Stromal cell of bone marrow (primary cell): Measurements from ENCODE around the gene HNRNPA1.
"Not testable (repeated sequence)": the region's sequence is repeated elsewhere in the genome, so short reads cannot be mapped to it uniquely, and the experiment has no call there.

Source experiments
- DNase-seq: peaks from one replicate; pipeline ENCODE4 v3.0.0-alpha.2; 2012; ENCODE audit warnings: low read depth

HNRNPA1 gene

DNA sequence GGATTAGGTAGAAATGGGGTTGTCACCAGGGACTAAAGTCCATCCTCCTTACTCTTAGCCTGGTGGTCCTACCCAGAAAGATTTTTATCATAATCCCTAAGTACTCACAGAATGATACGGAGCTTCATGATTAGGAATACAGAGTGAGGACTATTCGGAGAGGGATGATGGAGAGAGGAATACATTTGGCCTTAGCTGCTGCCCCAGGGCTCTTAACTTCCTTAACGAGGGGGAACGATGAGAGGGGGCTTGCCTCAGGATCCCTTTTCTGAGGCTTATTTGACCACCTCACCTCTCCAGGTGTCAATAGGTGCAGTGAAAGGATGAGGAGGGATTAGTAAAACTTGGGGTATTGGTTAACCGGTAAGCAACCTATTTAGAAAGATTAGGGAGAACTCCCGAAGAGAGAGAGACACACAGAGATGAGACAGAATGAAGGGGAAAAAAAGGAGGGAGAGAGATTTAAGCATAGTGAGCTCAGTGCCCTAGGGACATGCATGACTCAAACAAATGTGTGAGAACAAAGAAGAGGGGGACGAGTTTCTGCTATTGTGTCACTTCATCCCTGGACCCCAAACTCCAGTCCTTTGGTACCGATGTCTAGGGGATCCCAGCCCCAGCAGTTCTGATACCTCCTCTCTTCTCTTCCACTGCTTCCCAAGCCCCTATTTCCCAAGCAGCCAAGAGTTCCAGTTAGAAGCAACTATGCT is 19.1 kb downstream of the HNRNPA1 start:
- peak; percentile 52 for DNase-seq

DNA sequence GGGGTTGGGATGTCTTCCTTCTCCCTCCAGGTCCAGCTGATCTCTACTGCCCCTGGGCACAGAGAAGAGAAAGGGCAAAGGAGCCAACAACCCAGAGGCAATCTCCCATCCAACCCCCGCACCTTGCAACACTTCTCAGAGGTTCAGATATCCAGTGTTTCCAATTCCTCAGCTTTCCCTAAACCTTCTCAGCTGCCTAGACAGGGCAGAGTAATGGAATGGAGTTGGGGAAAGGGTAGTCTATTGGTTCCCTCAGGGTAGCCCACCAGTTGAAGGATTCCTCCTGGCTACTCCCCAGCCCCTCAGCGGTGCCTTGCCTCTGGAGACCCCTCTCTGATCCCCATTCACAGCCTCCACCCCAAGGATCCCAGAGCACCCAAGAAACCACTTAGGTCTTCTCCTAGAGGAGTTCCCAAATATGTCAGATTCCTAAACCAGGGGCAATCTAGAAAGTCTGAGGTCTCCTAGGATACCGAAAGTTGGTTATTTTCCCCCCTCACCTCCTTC is 19.8 kb downstream of the HNRNPA1 start:
- DNase-seq: no peak

DNA sequence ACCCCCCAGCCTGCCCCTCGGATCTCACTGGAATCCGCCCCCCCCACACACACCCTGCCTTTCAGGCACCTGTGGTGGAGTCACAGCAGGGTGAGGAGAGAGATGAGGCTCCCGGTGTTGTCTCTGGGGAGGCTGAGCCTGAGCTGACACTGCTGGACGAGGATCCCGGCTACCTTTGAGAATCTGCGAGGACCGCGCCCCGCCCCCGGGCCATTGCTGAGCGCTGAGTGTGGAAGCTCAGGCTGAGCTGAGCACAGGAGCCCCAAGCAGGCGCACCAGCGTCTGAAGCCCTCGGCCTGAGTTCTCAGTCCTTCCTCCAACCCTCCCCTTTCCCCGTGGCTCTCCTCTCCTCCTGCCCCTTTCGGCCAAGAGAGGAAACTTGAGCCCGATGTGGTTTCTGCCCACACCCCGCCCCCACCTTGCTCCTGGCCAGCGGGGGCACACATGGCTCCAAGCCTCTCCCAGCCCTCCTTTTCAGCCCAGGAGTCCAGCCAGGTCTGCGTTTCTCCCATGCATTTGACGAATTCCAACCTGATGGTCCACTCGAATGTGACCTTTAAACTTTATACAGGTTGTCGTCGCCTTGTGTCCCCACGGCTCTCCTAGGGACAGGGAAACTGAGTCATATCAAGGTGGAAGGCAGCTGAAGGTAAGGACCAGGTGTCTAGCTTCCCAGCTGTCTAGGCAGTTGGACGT is 20.4 kb downstream of the HNRNPA1 start, which contains the start of gene NFE2:
NFE2 (minus strand) TSS at position 284 of the 696 bp plus-strand sequence. CDS start 5,767 bp downstream, outside the sequence.
- peak; percentile 56 for DNase-seq

DNA sequence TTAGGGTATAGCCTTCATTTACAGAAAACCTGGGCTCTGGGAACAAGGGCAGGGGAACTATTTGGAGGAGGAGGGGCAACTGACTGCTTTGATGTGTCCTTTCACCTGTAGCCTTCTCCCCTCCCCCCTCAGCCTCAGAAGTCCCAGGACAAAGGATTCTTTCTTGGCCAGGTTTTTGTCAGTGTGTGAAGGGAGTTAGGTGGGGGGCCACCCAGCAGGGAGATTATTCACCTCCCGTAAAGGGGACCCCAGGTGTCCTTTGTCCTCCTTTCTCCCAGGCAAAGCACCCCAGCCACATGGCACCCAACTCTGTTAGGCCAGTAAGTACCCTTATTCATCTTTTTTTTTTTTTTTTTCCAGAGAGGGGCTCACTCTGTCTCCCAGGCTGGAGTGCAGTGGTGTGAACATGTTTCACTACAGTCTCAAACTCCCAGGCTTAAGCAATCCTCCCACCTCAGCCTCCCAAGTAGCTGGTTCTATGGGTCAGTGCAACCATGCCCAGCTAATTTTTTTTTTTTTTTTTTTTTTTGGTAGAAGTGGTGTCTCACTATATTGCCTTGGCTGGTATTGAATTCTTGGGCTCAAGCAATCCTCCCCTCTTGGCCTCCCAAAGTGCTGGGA is 21.0 kb downstream of the HNRNPA1 start:
- no peak for DNase-seq

DNA sequence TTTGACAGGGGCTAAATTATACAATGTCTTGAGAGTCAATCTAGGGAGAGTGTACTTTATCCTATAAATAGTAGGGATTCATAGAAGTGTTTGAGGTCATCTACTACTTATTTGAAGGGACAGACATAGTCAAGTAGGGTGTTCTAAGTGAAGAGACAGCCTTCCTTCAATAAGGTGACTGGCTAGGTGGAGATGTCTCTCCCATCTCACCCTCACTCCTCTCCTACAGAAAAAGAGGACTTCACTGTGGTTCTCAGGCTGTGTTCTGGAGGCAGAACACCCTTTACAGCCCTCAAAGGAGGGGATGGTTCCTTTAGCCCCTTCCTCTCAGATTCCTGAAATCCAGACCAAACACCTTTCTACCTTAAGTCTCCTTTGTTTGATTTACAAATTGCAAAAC is 23.1 kb downstream of the HNRNPA1 start:
- DNase-seq: no peak

DNA sequence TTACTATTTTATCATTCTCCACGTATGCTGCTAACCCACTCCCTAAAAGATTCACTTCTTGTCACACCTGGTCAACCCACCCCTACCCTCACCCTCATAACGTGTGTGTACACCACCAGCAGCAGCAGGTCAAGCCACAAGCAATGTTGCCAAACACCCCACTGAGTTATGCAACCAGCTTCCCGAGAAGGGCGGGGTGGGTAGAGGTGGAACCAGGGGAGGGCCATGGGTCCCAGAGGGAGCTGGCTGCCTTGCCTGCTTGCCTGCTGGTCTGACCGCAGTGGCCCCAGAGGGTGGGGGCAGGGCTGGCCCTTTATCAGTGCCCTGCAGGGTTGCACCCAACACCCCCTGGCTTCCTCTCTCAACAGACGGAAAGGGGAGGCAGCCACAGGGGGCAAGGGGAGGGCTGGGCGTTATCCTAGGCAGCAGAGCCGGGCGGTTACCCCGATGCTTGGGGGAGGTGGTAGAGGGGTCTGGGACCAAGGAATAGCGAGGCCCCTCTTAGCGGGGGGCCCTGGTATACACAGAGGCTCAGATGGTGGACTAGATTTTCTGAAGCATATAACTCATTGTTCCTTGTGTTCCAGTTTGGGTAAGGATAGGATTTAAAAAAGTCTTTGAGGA is 23.8 kb downstream of the HNRNPA1 start:
- no peak for DNase-seq

DNA sequence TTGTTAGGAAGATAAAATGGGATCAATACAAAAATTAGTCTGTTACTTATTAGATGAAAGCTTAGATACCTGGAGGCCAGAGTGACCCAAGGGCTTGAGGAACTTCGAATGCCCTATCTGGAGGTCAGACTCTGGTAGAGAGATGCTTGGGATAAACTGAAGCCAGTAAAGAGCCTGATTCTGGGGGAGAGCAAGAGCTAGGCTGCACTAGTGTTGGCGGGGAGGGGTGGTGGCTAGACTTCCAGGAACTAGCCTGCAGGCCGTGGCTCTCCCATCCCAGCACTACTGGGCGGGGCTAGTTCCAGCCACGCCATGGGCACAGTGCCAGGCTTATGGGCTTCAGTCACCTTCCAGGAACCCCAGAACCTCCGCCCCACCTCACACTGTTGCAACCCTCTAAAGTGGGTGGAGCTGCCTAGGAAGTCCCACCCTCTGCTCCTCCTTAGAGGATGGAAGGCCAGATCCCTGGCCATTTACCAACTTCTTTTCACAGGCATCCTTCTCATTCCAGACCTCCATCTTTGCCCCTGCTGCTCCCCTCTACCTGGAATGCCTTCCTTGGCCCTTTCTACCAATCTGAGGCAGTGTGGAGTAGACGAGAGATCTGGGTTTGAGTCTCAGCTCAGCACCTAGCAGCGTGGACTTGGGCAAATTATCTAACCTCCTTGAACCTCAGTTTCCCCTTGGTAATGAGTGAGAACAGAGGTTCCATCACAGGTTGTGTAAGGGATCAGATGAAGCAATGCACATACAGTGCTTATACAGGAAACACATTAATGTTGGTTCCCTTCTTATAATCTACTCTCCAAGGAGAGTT is 26.6 kb downstream of the HNRNPA1 start:
- no peak for DNase-seq

DNA sequence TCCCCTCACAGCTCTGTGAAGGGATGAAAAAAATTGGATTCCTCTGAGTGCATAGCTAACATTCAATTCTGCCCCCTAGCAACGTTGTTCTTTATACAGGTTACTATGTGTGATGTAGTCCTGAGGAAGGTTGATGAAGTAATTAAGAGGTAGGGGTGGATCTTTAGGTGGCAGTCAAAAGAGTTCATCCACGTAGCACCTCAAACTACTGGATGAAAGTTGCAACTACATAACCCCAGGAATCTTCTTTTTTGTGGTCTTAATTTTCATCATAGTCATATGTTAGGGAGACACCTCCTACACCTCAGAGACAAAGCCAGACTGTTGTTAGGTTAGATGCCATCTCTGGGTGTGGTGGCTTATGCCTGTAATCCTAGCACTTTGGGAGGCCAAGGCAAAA is 30.5 kb downstream of the HNRNPA1 start:
- no peak for DNase-seq

DNA sequence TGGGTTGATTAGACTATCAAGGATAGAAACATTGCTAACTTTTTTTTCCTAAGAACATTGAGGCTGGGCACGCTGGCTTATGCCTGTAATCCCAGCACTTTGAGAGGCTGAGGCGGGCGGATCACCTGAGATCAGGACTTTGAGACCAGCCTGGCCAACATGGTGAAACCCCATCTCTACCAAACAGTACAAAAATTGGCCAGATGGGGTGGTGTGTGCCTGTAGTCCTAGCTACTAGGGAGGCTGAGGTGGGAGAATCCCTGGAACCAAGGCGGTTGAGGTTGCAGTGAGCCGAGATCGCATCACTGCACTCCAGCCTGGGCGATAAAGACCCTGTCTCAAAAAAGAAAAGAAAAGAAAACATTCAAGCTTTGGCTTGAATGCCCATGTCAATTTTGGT is 31.8 kb downstream of the HNRNPA1 start:
- not testable (repeated sequence) for DNase-seq

DNA sequence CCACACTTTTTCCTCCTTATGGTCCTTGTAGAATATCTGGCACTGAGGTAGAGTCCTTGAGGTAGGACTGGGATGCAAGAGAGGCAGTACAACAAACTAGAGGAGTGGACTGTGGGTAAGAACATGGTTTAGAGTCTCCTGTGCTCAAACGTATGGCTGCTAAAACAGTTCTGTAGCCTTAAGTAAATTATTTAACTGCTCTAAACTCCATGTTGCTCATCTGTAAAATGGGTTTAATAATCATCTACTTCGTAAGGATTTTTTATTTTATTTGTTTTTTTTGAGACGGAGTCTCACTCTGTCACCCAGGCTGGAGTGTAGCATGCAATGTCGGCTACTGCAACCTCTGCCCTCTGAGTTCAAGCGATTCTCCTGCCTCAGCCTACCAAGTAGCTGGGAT is 40.8 kb downstream of the HNRNPA1 start:
- no peak for DNase-seq

DNA sequence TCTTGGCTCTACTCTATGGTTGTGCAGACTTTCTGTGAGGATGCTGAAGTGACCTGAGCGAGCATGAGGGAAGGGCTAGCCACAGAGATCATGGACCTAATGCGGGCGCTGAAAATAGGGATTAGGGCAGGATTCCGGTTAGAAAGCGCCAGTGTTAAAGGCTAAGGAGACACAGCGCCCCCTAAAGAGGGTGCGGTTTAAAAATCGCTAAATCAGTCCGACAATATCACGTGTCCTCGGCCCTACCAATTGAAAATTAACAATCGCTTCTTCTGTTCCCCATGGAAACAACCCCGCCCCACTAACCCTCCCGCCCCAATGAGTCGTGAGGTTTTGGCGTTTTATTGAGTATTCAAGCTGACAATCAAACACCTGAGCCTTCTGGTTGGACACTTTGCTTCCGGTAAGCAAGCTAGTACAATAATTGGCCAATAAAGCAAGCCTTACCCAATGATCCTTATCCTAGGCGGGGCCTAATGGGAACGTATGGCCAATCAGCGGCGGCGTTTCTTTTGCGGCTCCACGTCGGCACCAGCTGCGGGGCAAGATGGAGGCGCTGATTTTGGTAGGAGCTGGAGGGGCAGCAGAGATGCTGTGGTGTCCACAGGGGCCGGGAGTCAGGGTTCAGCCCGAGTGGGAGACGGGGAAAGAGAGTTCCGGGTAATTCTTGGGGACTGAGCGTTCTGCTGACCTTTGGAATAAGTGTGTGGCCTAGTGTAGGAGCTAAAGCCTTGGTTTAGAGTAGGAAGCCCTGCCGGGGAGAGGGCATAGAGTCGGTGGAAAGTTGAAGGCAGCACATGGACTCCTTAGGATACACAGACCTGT is 44.3 kb downstream of the HNRNPA1 start, which contains the start of gene COPZ1:
COPZ1 (plus strand) TSS at position 515 of the 825 bp plus-strand sequence; CDS start at position 548, 33 bp downstream.
- peak; percentile 100 for DNase-seq

DNA sequence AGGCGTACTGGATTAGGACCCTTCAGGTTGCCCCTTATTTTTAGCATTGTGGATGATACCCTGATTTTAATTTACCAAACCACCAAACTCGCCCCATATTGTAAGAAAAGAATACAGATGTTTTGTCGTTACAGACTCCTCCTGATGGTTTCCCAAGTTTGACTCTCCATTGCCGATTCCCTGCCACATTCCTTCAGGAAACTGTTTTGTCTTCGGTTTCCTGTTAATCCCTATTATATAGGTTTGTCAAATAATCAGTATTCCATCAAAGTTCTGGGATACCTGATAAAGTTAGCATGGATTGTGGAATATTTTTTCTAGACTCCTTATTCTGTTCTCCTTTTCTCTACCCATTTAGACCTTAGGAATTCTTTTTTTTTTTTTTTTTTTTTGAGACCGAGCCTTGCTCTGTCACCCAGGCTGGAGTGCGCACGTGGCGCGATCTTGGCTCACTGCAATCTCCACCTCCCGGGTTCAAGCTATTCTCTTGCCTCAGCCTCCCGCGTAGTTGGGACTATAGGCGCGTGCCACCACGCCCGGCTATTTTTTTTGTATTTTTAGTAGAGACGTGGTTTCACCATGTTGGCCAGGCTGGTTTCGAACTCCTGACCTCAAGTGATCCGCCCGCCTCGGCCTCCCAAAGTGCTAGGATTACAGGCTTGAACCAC is 45.0 kb downstream of the HNRNPA1 start:
- not testable (repeated sequence) for DNase-seq

DNA sequence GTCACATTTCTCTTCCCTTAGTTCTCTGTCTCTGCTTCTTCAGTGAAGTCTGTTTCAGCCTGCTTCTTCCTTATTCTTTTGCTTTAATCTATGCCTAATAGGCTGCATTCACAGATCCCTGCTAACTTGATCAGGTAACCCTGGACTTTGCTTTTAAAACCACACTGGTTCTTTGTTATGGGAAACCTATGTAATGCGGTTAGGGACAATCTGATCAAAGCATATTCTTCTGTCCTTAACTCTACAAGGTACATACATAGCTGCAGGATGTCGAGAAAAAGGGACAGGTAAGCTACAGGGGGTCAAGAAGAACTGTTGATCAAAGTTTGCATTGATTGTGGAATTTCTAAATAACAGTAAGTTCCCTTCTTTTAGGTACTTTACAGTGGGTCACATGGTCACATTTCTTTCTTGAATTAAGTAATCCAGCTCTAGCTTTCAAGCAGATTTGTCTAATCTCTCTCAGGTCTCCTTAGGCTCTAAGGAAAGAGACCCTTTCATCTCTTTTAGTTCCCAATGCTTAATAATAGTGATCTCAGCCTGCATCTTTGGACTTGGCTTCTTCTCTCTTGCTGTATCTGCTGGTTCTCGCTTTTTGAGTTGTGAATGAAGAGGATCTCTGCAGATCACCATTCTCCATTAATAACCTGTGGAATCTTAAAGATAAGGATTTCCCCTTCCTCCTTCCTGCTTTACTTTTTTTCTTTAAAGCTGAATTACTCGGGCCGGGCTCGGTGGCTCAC is 48.2 kb downstream of the HNRNPA1 start:
- no peak for DNase-seq

DNA sequence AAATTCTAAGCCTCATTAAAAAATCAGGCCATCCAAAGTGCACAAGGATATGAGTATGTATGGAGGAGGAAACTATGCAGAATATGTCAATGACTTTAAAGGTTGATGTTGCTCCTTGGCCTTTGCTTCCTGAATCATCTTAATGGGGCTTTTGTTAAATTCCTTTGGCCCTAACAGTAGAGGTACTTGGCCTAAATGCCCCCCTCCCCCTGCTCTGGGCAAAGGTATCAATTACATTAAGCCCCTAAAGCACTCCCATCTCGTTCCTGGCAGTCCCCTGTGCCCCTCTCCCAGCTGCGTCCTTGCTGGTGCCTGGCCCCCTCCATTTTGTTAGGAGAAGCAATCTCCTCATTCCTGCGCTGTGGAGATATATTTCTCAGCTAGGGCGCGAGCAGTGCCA is 49.2 kb downstream of the HNRNPA1 start:
- no peak for DNase-seq

DNA sequence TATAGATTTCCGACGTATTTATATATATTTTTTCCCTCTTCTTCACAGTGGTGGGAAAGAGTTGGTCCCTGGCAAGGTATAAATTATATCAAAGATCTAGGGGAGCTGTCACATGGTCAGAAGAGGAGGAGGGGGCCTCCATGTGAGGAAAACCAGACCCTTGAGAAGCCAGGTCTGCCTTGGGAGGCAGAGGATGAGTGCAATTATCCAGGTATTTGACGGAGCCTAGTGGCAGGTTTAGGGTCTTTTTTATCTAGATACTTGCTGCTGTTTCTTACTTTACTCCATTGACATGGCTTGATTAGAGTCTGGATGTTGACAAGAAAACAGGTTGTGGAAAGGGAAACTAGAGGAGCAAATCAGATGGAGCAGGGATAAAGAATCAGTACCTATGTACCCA is 49.9 kb downstream of the HNRNPA1 start:
- no peak for DNase-seq

DNA sequence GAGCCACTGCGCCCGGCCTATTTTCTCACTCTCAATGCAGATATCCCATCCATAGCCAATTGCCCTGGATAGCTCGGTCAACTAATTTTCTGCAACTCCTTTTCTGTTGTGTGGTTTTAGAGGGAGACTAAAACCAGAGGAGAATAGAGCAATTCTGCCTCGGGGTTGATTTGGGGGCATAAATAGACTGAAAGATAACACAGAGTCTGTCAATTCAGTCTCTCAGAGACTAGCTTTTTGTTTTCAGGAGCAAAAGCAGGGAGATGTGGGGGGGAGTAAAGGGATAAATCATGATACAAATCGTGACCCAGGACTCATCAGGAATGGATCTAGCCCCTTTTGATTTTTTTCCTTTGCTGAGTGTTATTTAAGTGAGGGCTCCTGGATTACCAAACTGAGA is 50.9 kb downstream of the HNRNPA1 start:
- no peak for DNase-seq

DNA sequence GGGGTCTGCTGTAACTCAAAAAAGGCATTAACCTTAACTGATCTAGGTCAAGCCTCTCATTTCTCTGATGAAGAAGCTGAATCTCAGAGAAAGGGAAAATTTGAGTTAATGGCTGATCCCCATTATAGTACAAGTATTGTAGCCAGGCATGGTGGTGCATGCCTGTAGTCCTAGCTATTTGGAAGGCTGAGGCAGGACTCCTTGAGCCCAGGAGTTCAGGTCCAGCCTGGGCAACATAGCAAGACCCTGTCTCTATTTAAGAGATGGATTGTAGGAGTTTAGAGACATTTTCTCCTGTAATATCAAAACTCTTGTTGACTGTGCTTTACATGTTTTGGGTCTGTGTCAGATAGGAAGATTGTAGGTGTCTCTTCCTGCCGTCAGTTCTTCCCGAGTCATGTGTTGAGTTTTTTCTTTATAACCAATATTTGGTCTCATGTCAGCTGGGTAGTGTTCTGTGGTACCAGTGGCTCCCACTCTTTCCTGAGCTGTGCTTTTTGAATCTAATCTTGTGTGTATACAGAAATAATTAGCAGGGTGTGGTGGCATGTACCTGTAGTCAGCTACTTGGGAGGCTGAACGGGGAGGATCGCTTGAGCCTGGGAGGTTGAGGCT is 53.0 kb downstream of the HNRNPA1 start:
- DNase-seq: no peak
